Esophagus squamous epithelium (tissue), 5 donors: Measurements from ENCODE around the gene LRP8. TPM values are rescaled to one million over a fixed set of nuclear protein-coding genes. Genes with fewer than 3 reads are reported as not detected.
A peak's percentile ranks its signal among the peaks of the same experiment; 100 is the strongest.

Experiments used
- DNase-seq: peaks from one replicate; lab custom pipeline; 2025; lab: John Stamatoyannopoulos, UW
- H3K27ac ChIP-seq, 4 donors: fragments of 200-600 bp; sonication (generic); one replicate each; pipeline ENCODE4 v1.5.1; 2016 to 2019; ENCODE audit warnings: mild to moderate bottlenecking in 1 of 4
- H3K27me3 ChIP-seq, 4 donors: fragments of 200-600 bp; sonication (generic); 1 replicate in 3 of 4; 2 replicates in 1 of 4; pipeline versions ENCODE4 v1.5.1 to v1.6.0; 2017 to 2021; ENCODE audit warnings: antibody characterized with exemption in 1 of 4
- H3K36me3 ChIP-seq, 3 donors: fragments of 200-600 bp; sonication (generic); one replicate each; pipeline ENCODE4 v1.5.1; 2016 to 2019
- H3K4me1 ChIP-seq, 3 donors: fragments of 200-600 bp; sonication (generic); one replicate each; pipeline ENCODE4 v1.5.1; 2017 to 2019
- H3K4me3 ChIP-seq, 4 donors: fragments of 200-600 bp; sonication (generic); 1 replicate in 3 of 4; 2 replicates in 1 of 4; pipeline ENCODE4 v1.5.1; 2016 to 2019; ENCODE audit warnings: mild to moderate bottlenecking in 2 of 4, moderate library complexity in 1 of 4
- H3K9me3 ChIP-seq, 3 donors: fragments of 200-600 bp; sonication (generic); one replicate each; pipeline ENCODE4 v1.5.1; 2016 to 2019
- CTCF ChIP-seq, 6 experiments: fragments of 450-650 bp in 4 of 6; fragments of 200-600 bp in 2 of 6; sonication (generic) in 2 of 6; IDR thresholded peaks; one replicate each; pipeline ENCODE4 v1.5.1; 2016 to 2019; ENCODE audit warnings: antibody characterized with exemption in 6 of 6, mild to moderate bottlenecking in 4 of 6, moderate library complexity in 4 of 6
- POLR2A ChIP-seq, 4 donors: fragments of 450-650 bp; IDR thresholded peaks; one replicate each; pipeline ENCODE4 v1.6.1; 2017; ENCODE audit warnings: antibody characterized with exemption in 4 of 4, mild to moderate bottlenecking in 4 of 4, moderate library complexity in 3 of 4
- WGBS, 2 donors: methylation state at CpG; one replicate each; pipeline ENCODE4 v1.1.5; 2018; 5-methylcytosine and 5-hydroxymethylcytosine counted together
- intact Hi-C: fragments of 100-400 bp; cut with DNase I; formaldehyde crosslinking; loops from one replicate; pipeline ENCODE4 v1.15.0; 2022
- total RNA-seq, 4 donors: library from RNA; depleted of rRNA; stranded (reverse); fragments of >200 nt; gene quantifications; one replicate each; pipeline ENCODE4 v1.1.0, GENCODE V29; 2016
- donor health status: DM: yes; HTN: yes; CAD: no.

The LRP8 gene
- total RNA-seq, 4 donors from 2014 or later = 15.3 to 39.6 (median 18.8) TPM

- no peak for DNase-seq
- H3K27me3 ChIP-seq = no peaks in the 10 kb centered on the region
- TF ChIP-seq POLR2A (IDR thresholded peaks at IDR 0.05) = no peak
- no peak for TF ChIP-seq CTCF (IDR thresholded peaks at IDR 0.05)
- H3K4me1 ChIP-seq = peaks cover 5 to 14% (median 8%) of the 10 kb centered on the region in 3 donors
- intact Hi-C loops = no loop called here
- H3K9me3 ChIP-seq = no peaks in the 10 kb centered on the region
- peaks cover 0 to 10% (median 0%) of the 10 kb centered on the region in 3 donors for H3K36me3 ChIP-seq
- H3K4me3 ChIP-seq = no peak overlapping the region
- H3K27ac ChIP-seq = no peak overlapping the region
- WGBS, 2 donors = 70 to 75% methylated on average over 4 of the region's 4 CpGs
These were observed 85.5 kb downstream of the LRP8 start for GRCh38 chr1:53242381-53242780.

- DNase-seq = no peak
- TF ChIP-seq CTCF (IDR thresholded peaks at IDR 0.05) (no peak), POLR2A (IDR thresholded peaks at IDR 0.05) (no peak)
- 79 to 84% methylated on average over 2 of the region's 2 CpGs for WGBS, 2 donors
These were observed 86.0 kb downstream of the LRP8 start for GRCh38 chr1:53241828-53242227.

GRCh38 chr1:53238197-53239155 lies 89.4 kb downstream of the LRP8 start, which contains the start of gene MAGOH:
Gene MAGOH, minus strand, starts transcription at chr1:53238518. Its CDS starts 70 bp downstream, at chr1:53238448.
- peaks cover 12 to 34% (median 20%) of the 10 kb centered on the region in 3 donors for H3K4me1 ChIP-seq
- DNase-seq = peak; percentile 72
- 7 to 19% methylated on average over 14 to 33 of the region's 64 CpGs for WGBS, 2 donors
- H3K27ac ChIP-seq = peak within 1 kb of the TSS; percentile 79 to 89 (median 84)
- intact Hi-C loops = no loop called here
- H3K4me3 ChIP-seq = peak within 1 kb of the TSS; percentile 65 to 98 (median 89)
- H3K9me3 ChIP-seq = no peaks in the 10 kb centered on the region
- peak in 3 of 4 donors; percentile 54 to 74 (median 66) for TF ChIP-seq POLR2A (IDR thresholded peaks at IDR 0.05)
- peak in 2 of 6 experiments; percentile 3 to 30 for TF ChIP-seq CTCF (IDR thresholded peaks at IDR 0.05)
- peaks cover 0 to 32% (median 3%) of the 10 kb centered on the region in 3 donors for H3K36me3 ChIP-seq
- no peaks in the 10 kb centered on the region for H3K27me3 ChIP-seq

More at GRCh38 chr1:53241828-53242227, 86.0 kb downstream of the LRP8 start:
- intact Hi-C loops = no loop called here
- H3K27ac ChIP-seq = no peak overlapping the region
- H3K4me1 ChIP-seq = peaks cover 10 to 20% (median 14%) of the 10 kb centered on the region in 3 donors
- no peaks in the 10 kb centered on the region for H3K9me3 ChIP-seq
- H3K4me3 ChIP-seq = no peak overlapping the region
- H3K36me3 ChIP-seq = peaks cover 0 to 9% (median 0%) of the 10 kb centered on the region in 3 donors
- H3K27me3 ChIP-seq = no peaks in the 10 kb centered on the region

- Histone ChIP-seq H3K4me3 (peak overlapping the region; percentile 65 to 98 (median 89)), H3K36me3 (peaks cover 0 to 40% (median 6%) of the 10 kb centered on the region in 3 donors), H3K27ac (peak overlapping the region; percentile 79 to 89 (median 84)), H3K9me3 (no peaks in the 10 kb centered on the region), H3K4me1 (peaks cover 12 to 34% (median 20%) of the 10 kb centered on the region in 3 donors), H3K27me3 (no peaks in the 10 kb centered on the region)
- DNase-seq = no peak
- no peak for TF ChIP-seq CTCF (IDR thresholded peaks at IDR 0.05)
- no peak for TF ChIP-seq POLR2A (IDR thresholded peaks at IDR 0.05)
- WGBS, 2 donors = 28 to 37% methylated on average over 7 to 8 of the region's 8 CpGs
- intact Hi-C loops = no loop called here
These were observed 90.2 kb downstream of the LRP8 start for GRCh38 chr1:53237638-53238037.

- no peaks in the 10 kb centered on the region for H3K27me3 ChIP-seq
- WGBS, 2 donors = 37 to 46% methylated on average over 3 of the region's 3 CpGs
- H3K27ac ChIP-seq = peak overlapping the region; percentile 96 to 99 (median 97)
- peaks cover 0 to 32% (median 0%) of the 10 kb centered on the region in 3 donors for H3K36me3 ChIP-seq
- no peaks in the 10 kb centered on the region for H3K9me3 ChIP-seq
- peaks cover 8 to 22% (median 14%) of the 10 kb centered on the region in 3 donors for H3K4me1 ChIP-seq
- intact Hi-C loops = no loop called here
- no peak for DNase-seq
- no peak for TF ChIP-seq CTCF (IDR thresholded peaks at IDR 0.05)
- no peak for TF ChIP-seq POLR2A (IDR thresholded peaks at IDR 0.05)
- H3K4me3 ChIP-seq = peak overlapping the region; percentile 81 to 85 (median 83)
These were observed 106.9 kb downstream of the LRP8 start for GRCh38 chr1:53220962-53221286.
